Uterus (tissue), 2 donors: ENCODE measurements around the gene TNNI2.
"Not testable (repeated sequence)": the region's sequence is repeated elsewhere in the genome, so short reads cannot be mapped to it uniquely, and the experiment has no call there.

Source experiments
- CTCF ChIP-seq, 4 experiments: fragments of 200-600 bp in 2 of 4; fragments of 450-650 bp in 2 of 4; sonication (generic) in 2 of 4; IDR thresholded peaks; one replicate each; pipeline ENCODE4 v1.5.1; 2016 to 2019; ENCODE audit warnings: antibody characterized with exemption in 4 of 4, mild to moderate bottlenecking in 2 of 4, moderate library complexity in 1 of 4
- POLR2A ChIP-seq, 2 donors: fragments of 450-650 bp; IDR thresholded peaks; one replicate each; pipeline ENCODE4 v1.6.1; 2016; ENCODE audit warnings: antibody characterized with exemption in 2 of 2, mild to moderate bottlenecking in 1 of 2, moderate library complexity in 1 of 2

- not testable (repeated sequence) for TF ChIP-seq CTCF, POLR2A (IDR thresholded peaks at IDR 0.05)
These were observed 34.8 kb upstream of the TNNI2 start for GRCh38 chr11:1803835-1804519.
